HG03103 (cell line): ENCODE data around the gene RIIAD1.
"Not testable (repeated sequence)": the region's sequence is repeated elsewhere in the genome, so short reads cannot be mapped to it uniquely, and the experiment has no call there.

Experiments used
- ATAC-seq: cut with Tn5 transposase; IDR thresholded peaks from one replicate; pipeline ENCODE4 v1.9.1; 2021; ENCODE audit warnings: low read depth; ENCODE audit not compliant: unreplicated experiment

Gene RIIAD1, protein sequence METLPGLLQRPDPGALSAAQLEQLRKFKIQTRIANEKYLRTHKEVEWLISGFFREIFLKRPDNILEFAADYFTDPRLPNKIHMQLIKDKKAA

DNA sequence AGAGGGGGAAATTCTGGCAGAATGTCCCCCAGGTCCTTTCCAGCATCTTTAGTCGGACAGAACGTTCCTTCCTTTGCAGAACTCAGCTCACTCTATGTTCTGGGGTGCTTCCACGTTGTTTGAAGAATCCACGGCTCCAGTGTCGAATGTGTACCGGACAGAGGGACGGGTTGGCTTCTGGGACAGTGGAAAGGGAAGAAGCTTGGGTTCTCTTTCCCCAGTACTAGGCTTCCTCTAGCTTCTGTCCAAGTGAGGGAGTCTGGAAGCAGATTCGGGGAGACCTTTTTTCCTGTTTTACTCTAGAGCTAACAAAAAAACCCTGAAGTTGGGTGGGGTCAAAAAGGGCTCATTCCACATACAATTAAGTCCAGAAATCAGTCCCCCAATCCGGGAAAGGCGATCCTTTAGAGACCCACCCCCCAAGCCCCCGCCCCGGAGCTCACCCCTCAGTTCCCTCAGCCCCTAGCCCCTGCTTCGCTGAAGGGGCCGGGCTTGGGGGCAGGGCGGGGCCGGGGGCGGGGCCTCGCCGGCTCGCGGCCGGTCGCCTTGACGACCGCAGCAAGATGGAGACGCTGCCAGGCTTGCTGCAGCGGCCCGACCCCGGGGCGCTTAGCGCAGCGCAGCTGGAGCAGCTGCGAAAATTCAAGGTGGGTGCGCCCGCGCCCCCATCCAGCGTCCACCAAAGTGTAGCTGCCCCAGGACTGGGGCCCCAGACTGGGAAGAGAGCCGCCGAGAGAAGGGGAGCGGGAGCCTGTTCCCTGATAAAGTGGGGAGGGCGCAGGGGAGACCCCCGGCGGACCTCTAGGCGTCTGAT, at the start of gene RIIAD1:
Gene RIIAD1, plus strand, starts transcription at position 549 of the 814 bp plus-strand sequence. Its CDS starts 15 bp downstream, at position 564.
- ATAC-seq = no peak

DNA sequence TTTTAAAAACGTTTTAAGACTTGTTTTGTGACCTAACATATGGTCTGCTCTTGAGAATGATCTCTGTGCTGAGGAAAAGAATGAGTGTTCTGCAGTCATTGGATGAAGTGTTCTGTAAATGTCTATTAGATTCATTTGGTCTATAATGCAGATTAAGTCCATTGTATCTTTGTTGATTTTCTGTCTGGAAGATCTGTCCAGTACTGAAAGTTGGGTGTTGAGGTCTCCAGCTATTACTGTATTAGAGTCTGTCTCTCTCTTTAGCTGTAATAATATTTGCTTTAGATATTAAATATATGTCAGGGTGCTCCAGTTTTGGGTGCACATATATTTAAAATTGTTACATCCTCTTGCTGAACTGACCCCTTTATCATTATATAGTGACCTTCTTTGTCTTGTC, 47.9 kb upstream of the RIIAD1 start:
- ATAC-seq = no peak

DNA sequence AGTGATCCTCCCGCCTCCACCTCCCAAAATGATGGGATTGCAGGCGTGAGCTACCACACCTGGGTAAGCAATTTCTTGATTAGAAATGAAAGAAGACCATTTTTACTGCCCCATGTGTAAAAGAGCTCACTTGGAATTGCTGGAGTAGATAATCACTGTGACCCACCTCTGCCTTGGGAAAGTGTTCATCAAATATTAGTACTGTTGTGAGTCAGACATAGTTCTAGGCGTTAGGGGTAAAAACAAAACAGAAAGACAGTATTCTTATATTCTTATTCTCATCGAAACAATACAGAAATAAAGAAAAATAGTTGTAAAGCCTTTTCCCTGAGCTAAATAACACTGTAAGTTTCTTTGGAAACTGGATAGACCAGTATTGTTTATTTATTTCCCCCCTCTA, 40.9 kb upstream of the RIIAD1 start:
- no peak for ATAC-seq

DNA sequence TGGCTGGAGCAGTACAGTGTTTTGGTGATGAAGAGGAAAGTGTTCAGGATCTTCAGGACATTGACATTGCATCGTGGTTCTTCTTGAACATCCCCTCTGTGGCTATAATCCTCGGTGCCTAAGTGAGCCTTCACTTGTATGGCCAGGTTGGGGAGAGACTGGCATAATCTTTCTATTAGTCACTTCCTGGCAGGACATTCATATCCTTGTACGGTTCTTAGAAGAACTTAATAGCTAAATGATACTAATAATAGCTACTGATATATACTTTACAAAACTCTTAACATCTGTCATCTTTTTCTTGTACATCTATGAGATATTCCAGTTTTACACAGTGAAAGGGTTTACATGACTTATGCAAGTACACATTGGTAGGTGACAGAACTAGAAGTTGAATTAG, 40.5 kb upstream of the RIIAD1 start:
- ATAC-seq = no peak

DNA sequence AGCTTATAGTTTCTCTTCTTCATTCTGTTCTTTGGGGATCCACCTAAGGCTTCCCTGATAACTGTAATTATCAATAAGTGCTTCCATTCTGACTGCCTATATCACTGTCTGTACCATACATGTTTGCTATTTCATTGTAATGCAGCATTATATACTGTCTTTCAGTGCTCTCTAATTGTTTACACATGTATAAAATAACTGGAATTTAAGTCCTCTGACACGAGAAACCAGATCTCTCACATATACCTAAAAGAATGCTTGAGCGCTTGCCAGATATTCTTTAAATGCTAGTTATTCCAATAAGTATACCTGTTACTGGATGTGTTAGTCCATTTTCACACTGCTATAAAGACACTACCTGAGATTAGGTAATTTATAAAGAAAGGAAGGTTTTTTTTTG, 39.4 kb upstream of the RIIAD1 start:
- ATAC-seq = no peak

DNA sequence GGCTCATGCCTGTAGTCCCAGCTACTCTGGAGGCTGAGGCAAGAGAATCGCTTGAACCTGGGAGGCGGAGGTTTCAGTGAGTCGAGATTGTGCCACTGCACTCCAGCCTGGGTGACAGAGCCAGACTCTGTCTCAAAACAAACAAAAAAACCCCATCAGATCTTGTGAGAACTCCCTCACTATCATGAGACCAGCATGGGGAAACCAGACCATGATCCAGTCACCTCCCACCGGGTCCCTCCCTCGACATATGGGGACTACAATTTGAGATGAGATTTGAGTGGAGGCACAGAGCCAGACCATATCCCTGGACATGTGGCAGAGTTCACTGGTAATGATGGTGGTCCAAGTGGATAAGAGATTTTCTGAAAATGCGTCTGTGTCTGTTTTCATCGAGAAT, 38.4 kb upstream of the RIIAD1 start:
- not testable (repeated sequence) for ATAC-seq

DNA sequence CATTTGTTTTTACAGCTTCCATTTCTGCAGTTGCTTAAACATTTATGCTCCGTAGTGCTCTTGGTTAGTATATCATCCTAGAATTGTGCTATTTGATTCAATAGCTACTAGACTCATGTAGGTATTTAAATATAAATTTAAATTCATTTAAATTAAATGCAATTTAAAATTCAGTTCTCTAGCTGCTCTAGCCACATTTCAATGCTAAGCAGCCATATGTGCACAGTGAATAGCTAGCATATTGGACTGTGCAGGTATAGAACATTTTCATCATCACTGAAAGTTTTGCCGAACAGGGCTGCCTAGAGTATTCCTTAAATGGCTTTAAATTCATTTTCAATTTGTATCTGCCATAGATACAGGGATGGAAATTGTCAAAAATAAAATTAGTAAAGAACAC, 37.2 kb upstream of the RIIAD1 start:
- no peak for ATAC-seq

DNA sequence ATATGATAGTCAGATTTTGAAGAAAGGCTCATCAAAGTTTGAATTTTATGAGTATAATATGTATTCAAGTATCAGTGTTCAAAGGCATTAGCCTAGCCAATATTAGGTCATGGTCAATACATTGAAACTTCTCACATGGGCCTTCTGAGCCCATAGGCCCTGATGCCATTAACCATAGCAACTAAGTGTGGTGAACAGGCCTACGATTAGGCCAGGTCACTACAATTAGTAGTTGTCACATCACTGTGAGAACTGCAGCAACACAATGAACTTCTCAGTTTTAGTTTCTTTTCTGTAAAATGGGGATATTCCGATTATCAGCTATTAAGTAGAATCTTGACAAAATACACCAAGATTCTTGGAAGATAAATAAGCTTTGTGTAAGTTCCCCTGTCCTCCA, 34.8 kb upstream of the RIIAD1 start:
- ATAC-seq = no peak

DNA sequence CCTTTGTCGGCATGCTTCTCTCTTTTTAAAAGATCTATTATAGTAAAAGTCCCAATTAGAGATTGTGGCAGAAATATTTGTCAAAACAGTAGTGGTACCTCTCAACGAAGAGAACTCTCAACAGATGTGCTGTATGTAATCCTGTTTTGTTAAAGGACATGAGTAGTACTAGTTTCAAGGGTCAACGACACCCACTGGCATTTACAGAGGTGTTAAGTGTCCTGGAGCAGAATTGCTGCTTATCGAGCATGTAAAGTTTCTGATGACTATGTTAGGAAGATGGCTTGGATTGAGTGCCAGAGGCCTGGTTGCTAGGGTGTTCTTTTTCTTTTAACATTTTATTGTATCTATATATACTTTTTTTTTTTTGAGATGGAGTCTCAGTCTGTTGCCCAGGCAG, 31.8 kb upstream of the RIIAD1 start:
- no peak for ATAC-seq

DNA sequence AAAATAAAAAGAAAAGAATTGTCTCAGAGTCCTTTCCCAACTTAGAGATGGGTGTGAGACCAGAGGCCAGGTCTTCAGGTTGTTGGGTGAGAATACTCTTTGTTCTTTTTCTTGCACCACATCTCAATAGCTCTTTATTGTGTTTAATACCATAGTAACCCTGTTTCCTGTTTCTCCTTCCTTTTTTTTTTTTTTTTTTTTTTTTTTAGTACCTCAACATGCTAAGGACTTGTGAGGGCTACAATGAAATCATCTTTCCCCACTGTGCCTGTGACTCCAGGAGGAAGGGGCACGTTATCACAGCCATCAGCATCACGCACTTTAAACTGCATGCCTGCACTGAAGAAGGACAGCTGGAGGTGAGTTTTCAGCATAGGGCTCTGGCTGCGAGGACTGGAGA, 29.1 kb upstream of the RIIAD1 start:
- ATAC-seq = no peak

DNA sequence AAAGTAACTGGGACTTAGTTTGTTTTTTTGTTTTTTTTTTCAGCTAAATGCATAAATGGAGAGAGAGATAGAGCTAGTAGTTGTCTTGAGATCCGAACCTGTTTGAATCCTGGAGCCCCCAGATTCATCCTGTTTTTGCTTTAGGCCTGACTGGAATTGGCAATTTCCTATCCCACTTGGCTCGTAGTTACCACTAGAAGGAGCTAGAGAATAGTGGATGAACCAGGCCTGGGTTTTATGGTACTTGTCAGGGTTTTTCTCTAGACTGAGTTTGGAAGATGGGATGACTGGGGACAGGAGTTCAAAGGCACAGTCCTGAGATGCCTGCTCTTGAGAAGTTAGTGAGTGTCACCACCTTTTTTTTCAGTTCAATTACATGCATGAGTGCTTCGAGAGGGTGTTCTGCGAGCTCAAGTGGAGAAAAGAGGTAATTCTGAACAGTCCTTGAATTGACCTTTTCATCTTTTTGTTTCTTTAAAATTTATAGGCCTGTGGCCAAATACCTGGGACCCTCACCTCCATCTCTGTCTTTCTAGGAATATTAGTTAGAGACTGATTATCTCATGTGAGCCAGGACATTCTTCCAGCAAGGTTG, 28.2 kb upstream of the RIIAD1 start:
- ATAC-seq = no peak

DNA sequence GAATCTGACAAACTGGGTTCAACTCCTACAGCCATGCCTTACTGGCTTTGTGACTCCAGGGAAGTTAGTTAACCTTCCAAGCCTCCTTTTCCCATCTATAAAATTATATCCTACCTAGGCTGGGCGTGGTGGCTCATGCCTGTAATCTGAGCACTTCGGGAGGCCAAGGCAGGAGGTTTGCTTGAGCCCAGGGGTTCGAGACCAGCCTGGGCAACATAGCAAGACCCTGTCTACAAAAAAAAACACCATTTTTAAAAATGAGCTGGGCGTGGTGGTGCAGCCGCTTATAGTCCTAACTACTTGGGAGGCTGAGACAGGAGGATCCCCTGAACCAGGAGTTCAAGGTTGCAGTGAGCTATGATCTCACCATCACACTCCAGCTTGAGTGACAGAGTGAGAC, 19.8 kb upstream of the RIIAD1 start:
- ATAC-seq = no peak

DNA sequence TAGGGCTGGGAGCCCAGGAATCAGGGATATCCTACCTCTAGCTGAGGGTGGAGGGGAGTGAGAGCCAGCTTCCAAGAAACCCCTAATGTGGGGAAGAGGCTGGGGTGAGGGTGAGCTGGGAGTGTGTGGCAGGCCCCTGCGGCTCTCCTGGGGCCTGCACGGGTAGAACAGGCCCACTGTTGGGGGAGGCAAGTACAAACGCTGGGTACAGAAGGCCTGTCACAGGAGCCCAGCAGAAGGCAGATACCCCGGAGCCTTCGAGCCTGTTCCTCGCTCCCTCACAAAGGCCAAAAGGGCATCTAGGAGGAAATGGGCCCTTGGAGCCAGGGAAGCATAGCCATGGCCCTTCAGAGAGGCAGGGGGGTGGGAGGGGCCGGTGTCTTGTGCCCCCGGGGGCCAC, 18.4 kb upstream of the RIIAD1 start:
- no peak for ATAC-seq

DNA sequence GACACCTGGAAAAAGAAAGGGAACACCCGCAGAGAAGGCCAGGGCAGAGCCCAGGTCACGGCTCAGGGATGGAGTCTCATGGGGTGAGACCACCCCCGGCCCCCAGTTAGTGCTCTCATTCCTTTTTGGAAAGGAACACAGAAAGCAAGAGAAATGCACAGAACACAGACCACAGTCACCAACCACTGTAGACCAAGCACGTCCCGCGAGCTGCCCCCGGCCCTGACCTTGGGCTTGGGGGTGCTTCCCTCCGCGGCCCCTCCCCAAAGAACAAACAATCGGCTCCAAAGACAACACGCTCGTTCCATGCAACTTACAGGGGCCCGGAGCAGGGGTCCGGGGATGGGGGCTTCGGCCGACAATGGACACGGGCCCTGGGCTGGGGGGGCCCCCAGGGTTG, 17.5 kb upstream of the RIIAD1 start:
- no peak for ATAC-seq

DNA sequence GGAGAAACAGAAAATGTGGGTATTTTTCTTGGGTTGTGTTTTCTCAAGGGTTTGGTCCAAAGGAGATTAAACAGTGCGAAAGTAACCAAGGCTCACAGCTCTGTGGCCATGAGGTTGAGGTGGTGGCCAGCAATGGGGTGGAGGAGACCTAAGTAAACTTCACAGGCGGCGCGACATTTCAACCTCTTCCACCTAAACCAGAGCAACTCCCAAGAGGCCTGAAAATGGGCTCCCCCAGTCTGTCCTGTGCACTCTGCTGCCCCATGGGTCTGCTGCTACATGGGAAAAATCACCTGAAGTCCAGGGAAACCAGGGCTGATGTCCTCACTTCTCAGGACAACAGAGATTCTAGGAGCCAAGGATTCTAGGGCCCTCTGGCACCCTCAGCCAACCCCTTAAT, 17.1 kb upstream of the RIIAD1 start:
- no peak for ATAC-seq

DNA sequence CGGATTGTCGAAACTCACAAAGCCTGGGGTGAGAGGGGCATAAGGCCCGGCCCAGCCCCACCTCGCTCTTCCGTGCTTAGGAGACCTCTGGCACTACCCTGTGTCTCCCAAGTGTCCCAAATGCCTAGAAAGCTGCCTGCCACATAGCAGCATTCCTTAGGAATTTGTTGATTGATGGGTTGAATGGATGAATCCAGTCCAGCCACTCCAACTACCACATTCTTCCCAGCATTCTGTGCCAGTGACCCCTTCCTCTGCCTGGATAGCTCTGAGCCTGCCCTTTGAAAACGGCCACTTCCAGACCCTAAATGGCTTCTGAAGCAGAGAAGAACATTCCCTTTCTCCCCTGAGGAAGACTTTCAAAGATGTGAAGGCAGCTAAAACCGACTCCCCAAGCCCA, 16.2 kb upstream of the RIIAD1 start:
- ATAC-seq = no peak

DNA sequence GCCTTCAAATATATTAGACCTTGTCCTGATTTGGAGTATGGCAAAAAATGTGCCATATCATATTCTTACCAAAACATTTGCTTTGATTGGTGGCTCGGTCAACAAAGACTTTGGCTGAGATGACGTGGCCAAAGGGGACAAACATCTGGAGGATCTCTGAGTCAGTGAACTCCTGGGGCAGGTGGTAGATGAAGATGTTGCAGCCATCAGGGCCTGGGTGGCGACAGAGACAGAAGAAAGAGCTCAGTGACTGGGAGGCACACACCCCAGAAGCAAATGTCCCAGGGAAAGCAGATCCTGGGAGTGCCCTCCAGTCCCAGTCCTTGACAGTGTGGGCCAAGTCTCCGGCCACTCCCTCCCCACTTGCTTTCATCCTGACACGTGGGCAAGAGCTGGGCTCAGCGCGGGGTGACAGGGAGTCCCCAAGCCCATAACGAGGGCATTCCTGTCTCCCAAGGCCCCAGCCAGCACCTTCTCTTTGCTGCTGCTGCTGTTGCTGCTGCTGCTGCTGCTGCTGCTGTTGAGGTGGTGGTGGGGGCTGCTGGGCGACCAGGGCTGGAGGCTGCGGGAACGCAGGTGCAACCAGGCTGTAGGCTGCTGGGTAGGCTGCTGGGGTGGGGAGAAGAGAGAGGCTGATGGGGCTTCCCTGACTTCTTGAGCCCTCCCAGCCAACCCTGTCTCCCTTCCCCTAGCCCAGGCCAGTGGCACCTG, 15.4 kb upstream of the RIIAD1 start:
- no peak for ATAC-seq

DNA sequence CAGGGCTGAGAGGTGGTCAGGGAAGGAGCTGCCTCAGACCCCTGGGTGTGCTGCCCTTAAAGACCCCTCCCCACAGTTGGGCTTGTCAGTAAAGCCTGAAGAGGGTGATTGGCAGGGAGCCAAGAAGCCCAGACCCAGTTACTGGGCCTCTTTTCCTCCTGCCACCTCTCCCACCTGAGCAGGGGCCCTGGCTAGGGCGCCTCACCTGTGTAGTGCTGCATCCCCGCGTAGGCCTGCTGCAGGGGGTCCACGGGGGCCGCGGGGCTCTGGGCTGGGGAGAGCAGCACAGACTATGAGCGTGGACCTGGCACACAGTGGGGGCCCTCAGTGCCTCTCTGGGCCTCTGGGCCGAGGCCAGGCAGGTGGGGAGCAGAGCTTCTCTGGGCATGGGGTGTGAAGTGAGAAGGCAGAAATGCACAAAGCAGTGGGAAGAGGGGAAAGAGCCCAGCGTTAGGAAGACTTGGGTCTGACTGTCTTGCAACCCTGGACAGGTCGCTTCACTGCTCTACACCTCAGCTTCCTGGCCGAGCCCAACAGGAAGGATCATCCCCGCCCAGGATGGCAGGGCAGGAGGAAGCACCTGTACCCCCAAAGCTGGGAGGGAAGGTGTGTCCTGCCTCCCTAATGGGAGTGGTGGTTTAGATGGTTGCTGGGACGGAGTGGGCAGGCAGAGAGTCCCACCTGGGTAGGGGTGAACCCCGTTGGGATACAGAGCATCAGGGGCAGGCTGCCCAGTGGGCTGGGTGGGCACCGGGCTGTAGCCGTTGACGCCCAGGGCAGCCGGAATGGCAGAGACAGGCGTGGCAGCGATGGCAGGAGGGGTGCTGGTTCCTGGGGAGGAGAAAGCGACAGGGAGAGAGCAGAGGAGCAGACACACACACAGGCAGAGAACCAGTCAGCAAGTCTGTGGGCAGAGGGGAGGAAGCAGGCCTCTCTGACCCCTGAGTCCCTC, 14.6 kb upstream of the RIIAD1 start:
- ATAC-seq = no peak

DNA sequence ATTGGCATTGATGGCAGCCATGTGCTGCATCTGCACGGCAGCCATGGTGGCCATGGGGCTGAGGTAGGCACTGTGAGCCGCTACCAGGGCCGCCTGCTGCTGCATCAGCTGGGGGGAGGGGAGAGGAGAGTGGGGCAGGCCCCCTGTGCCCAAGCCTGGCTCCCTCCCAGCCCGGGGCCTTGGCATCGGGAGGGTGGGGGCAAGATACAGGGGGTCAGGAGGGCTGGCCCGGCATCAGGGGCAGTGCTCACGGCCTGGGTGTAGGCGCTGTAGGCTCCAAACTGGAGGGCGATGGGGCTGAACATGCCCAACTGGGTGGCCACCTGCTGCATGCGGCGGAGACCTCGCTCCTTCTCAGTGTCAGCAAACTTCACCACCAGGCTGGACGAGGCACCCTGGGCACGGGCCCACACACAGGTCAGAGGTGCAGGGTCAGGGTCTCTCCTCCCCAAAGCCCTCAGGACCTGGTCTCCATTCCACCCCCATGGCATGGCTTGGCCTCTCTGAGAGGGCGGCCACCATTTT, 13.7 kb upstream of the RIIAD1 start:
- ATAC-seq = no peak

DNA sequence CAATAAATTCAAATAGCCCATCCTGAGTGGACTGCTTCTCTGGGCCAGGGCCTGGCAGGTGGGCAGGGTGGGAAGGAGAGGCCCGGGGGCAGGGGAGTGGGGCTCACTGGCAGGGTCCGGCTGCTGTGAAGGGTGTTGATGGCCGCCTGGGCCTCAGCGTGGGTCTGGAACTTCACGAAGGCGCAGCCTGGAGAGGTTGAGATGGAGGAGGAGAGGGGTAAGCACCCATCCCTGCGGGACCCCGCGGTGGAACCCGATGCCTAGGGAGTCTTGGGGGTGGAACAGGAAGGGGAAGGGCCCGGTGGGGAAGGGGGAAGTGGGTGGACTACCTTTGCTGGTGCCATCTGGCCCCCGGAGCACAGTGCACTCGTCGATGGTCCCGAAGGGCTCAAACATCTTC, 12.4 kb upstream of the RIIAD1 start:
- ATAC-seq = no peak
